ENCODE results near the gene KLHL13. TPM values are rescaled to one million over a fixed set of nuclear protein-coding genes. Genes with fewer than 3 reads are reported as not detected.

The KLHL13 gene
- total and polyA plus RNA-seq, 4 donors: 0.47 to 7.9 (median 2.4) TPM

- Histone ChIP-seq H3K9ac (ENCODE audit: insufficient read depth in 1 of 2, low read length in 2 of 2) (no peak overlapping the region), H3K27me3 (ENCODE audit: control insufficient read depth in 3 of 3, insufficient read depth in 3 of 3, low read length in 2 of 3) (peaks cover 0 to 3% (median 0%) of the 10 kb centered on the region in 3 donors), H3K36me3 (ENCODE audit: control insufficient read depth in 4 of 4, insufficient read depth in 4 of 4, low read length in 4 of 4) (no peaks in the 10 kb centered on the region), H3K4me1 (ENCODE audit: control insufficient read depth in 5 of 5, insufficient read depth in 5 of 5, low read length in 5 of 5) (no peaks in the 10 kb centered on the region), H3K4me3 (no peak overlapping the region), H3K9me3 (ENCODE audit: control insufficient read depth in 4 of 4, insufficient read depth in 3 of 4, low read length in 3 of 4) (no peaks in the 10 kb centered on the region), H3K27ac (ENCODE audit: low read depth in 1 of 2, low read length in 1 of 2) (no peak overlapping the region)
- WGBS, 2 donors: 44 to 45% methylated on average over 4 of the region's 4 CpGs
- DNase-seq: no peak
- TF ChIP-seq CTCF (IDR thresholded peaks at IDR 0.05; ENCODE audit: control extremely low read depth, extremely low read depth): no peak
- no peak for ATAC-seq (ENCODE audit: insufficient read depth, low FRiP score)
Observed at GRCh38 chrX:118062048-118062789, 54.4 kb downstream of the KLHL13 start.

- TF ChIP-seq CTCF (IDR thresholded peaks at IDR 0.05; ENCODE audit: control extremely low read depth, extremely low read depth): no peak
- Histone ChIP-seq H3K27ac (ENCODE audit: low read depth in 1 of 2, low read length in 1 of 2) (no peak overlapping the region), H3K9me3 (ENCODE audit: control insufficient read depth in 4 of 4, insufficient read depth in 3 of 4, low read length in 3 of 4) (no peaks in the 10 kb centered on the region), H3K27me3 (ENCODE audit: control insufficient read depth in 3 of 3, insufficient read depth in 3 of 3, low read length in 2 of 3) (peaks cover 0 to 3% (median 0%) of the 10 kb centered on the region in 3 donors), H3K4me3 (no peak overlapping the region), H3K36me3 (ENCODE audit: control insufficient read depth in 4 of 4, insufficient read depth in 4 of 4, low read length in 4 of 4) (no peaks in the 10 kb centered on the region), H3K9ac (ENCODE audit: insufficient read depth in 1 of 2, low read length in 2 of 2) (no peak overlapping the region), H3K4me1 (ENCODE audit: control insufficient read depth in 5 of 5, insufficient read depth in 5 of 5, low read length in 5 of 5) (no peaks in the 10 kb centered on the region)
- ATAC-seq (ENCODE audit: insufficient read depth, low FRiP score) (no peak), DNase-seq (no peak)
- WGBS, 2 donors: 84 to 100% methylated on average over 2 of the region's 2 CpGs
Observed at GRCh38 chrX:118058924-118059323, 57.7 kb downstream of the KLHL13 start.

GRCh38 chrX:118056870-118057269 is 59.7 kb downstream of the KLHL13 start:
- WGBS, 2 donors: 64 to 88% methylated on average over 2 of the region's 2 CpGs
- no peaks in the 10 kb centered on the region for H3K36me3 ChIP-seq (ENCODE audit: control insufficient read depth in 4 of 4, insufficient read depth in 4 of 4, low read length in 4 of 4)
- H3K27me3 ChIP-seq (ENCODE audit: control insufficient read depth in 3 of 3, insufficient read depth in 3 of 3, low read length in 2 of 3): no peaks in the 10 kb centered on the region
- ATAC-seq (ENCODE audit: insufficient read depth, low FRiP score): no peak
- no peak for TF ChIP-seq CTCF (IDR thresholded peaks at IDR 0.05; ENCODE audit: control extremely low read depth, extremely low read depth)
- H3K9ac ChIP-seq (ENCODE audit: insufficient read depth in 1 of 2, low read length in 2 of 2): no peak overlapping the region
- no peaks in the 10 kb centered on the region for H3K4me1 ChIP-seq (ENCODE audit: control insufficient read depth in 5 of 5, insufficient read depth in 5 of 5, low read length in 5 of 5)
- no peak overlapping the region for H3K4me3 ChIP-seq
- no peaks in the 10 kb centered on the region for H3K9me3 ChIP-seq (ENCODE audit: control insufficient read depth in 4 of 4, insufficient read depth in 3 of 4, low read length in 3 of 4)
- DNase-seq: no peak
- H3K27ac ChIP-seq (ENCODE audit: low read depth in 1 of 2, low read length in 1 of 2): no peak overlapping the region
